Stimulated activated CD8-positive, alpha-beta memory T cell treated with anti-CD3 and anti-CD28 coated beads, Interleukin-7, amount 100 ng/mL, for 24 hours (primary cell): ENCODE data around the gene SORD.

Experiments
- DNase-seq: peaks from one replicate; pipeline ENCODE4 v3.0.0-alpha.2; 2020; ENCODE audit warnings: low read depth

SORD gene

DNA sequence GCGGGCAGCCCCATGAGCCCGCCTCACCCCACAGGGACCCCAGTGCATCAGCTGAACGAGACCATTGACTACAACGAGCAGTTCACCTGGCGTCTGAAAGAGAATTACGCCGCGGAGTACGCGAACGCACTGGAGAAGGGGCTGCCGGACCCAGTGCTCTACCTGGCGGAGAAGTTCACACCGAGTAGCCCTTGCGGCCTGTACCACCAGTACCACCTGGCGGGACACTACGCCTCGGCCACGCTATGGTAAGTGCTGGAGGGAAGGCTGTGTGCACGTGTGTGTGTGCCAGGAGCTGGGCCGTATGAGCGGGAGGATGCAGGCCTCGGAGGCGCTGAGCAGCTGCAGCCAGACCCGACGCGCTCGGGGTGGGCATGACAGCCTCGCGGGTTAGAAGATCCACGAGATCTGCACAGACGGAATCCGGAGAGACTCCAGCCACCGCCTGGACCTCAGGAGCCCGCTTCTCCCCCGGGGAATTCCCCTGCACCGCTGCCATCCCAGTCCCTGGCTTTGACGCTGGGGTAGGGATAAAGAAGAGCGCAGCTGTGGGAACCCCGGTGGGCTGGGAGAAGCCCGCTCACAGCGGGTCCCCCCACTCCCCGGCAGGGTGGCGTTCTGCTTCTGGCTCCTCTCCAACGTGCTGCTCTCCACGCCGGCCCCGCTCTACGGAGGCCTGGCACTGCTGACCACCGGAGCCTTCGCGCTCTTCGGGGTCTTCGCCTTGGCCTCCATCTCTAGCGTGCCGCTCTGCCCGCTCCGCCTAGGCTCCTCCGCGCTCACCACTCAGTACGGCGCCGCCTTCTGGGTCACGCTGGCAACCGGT, 93.7 kb downstream of the SORD start:
- no peak for DNase-seq

DNA sequence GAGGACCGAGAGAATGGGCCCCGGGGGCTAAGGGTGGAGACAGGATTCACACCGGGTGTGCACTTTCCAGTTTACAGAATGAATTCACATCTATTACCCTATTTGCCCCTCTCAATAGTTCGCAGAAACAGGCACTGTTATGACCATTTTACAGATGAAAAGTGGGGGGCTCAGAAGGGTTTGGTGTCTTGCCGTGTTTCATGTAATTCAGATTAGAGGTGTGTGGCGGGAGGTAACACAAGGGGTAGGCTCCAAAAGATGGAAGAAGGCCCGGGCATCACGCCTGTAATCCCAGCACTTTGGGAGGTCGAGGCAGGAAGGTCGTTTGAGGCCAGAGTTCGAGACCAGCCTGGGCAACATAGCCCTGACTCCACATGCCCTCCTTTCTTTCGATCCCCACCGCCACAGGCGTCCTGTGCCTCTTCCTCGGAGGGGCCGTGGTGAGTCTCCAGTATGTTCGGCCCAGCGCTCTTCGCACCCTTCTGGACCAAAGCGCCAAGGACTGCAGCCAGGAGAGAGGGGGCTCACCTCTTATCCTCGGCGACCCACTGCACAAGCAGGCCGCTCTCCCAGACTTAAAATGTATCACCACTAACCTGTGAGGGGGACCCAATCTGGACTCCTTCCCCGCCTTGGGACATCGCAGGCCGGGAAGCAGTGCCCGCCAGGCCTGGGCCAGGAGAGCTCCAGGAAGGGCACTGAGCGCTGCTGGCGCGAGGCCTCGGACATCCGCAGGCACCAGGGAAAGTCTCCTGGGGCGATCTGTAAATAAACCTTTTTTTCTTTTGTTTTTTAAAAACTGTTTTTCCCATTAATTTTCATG, 94.5 kb downstream of the SORD start:
- DNase-seq: no peak

DNA sequence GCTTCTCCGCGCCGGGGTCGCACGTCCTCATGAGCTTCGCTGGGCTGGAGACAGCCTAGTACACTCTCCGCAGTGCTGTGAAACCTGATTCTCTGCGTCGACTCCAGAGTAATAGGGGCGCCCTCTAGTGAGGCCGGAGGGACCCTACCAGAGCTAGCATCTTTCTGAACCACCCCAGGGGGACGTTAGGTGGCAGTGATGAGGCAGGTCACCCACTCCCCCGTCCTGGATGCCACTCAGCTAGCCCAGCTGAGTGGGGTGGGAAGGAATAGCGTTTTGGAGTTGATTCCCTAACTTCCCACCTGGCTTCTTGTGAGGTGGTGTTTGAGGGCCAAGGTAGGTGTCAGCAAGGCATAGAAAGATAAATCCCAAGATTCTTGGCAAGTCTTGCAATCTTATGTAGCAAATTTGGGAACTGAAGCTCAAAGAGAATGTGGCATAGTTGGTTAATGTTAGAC, 95.2 kb downstream of the SORD start:
- peak; percentile 70 for DNase-seq

DNA sequence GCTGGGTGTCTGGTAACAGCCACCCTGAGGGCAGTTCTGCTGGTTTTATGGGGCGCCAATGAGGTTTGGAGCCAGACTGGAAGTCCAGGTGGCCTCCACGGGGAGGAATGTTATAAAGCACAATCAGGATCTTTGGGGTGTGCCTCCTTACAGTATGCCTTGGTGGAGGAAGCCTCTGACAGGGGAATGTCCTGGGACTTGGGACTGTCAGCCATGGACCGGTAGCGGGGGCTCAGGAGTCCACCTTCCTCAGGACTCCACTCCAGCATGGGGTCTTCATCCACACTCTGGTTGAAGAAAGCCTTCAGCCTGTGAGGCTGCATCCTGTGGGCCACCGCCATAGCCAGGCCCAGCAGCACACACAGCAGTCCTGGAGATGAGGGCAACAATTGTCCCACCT, 96.0 kb downstream of the SORD start:
- no peak for DNase-seq

DNA sequence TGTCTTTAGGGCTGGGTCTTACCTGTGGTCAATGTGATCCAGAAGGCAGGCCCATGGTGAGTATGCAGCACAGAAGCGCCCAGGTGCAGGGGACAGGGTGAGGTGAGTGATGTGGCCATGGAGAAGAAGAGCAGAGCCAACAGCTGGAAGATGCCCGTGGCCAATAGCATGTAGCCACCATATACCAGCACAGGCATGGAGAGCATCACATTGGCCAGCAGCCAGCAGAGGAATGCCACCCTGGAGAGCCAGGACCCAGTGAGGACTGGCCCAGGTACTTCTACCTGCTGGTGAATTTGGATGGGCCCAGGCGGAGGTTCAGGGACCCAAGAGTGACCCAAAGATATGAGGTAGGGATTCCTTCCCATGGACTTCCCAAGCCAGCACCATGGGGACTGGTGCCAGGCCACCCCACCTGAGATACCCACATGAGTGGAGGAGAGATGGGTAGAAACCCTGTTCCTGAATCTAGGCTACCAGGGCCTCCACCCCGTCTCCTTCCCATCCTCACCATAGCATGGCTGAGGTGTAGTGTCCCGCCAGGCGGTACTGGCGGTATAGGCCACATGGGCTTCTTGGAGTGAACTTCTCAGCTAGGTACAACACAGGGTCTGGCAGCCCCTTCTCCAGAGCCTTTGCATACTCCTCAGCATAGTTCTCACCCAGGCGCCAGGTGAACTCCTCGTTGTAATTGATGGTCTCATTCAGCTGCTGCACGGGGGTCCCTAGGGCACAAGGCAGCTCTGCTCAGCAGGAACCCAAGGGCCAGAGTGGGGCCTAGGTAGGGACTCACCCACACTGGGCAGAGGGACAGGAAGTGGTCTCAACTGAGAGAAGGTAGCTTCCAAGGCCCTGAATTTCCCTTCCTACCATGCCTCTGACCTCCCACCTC, 97.3 kb downstream of the SORD start:
- no peak for DNase-seq

DNA sequence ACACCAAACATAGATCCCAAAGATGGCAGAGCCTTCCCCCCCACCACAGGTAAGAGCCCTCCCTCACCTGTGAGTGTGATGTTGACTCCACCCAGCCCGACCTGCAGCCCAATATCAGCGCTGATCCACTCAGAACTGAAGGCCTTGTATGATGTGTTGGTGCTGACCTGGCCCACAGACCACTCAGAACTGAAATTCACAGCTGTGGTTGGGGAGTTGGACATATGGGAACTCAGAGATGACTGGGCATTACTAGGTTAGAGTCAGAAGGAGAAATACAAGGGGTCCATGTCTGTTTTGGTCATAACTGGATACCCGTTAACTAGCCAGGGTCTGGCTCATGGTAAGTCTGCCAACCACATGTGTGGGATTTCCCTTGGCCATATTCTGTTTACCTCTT, 98.0 kb downstream of the SORD start:
- no peak for DNase-seq

DNA sequence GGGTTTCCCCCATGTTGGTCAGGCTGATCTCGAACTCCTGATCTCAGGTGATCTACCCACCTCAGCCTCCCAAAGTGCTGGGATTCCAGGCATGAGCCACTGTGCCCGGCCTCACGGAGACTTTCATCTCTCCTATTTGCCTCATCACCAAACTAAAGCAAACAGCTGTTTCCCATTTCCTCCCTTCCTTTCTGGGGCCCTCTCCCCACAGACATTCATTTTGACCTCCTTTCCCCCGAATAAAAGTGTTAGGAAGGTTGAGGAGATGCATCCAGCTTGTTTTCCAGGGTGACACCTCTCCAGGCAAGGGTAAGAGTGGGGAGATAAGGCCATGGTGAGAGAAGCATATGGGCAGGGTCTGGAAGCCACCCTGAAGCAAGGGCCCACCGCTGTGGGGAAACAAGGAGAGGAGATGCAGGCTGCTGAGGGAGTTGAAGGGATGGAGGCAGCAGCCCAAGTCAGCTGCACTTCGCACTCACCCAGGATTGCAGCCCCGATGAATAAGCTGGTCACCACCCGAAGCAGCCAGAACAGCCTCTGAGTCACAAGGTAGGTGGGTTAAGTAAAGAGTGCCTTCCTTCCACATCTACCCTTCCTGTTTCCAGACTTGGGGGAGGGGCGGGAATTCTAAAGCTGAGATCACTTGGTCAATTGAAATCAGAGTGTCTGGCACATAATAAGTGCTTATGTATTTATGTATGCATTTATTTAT, 98.9 kb downstream of the SORD start:
- no peak for DNase-seq

DNA sequence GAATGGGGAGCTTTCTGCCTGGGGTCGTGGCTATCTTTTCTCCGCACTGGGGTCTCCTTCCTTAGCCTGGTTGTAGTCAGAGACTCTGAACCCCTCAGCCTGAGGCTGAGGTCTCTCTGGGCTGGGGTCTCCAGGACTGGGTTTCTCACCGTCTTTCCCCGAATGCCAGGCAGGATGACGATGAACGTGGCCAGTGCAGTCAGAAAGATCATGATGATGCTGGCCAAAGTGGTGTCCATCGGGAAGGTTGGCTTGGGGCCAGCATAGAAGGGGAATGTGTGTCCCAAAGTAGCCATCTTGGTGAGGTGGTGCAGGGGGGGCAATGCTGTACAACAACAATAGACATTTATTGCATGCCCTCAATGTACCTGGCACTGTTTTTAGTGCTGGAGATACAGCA, 99.7 kb downstream of the SORD start:
- no peak for DNase-seq

DNA sequence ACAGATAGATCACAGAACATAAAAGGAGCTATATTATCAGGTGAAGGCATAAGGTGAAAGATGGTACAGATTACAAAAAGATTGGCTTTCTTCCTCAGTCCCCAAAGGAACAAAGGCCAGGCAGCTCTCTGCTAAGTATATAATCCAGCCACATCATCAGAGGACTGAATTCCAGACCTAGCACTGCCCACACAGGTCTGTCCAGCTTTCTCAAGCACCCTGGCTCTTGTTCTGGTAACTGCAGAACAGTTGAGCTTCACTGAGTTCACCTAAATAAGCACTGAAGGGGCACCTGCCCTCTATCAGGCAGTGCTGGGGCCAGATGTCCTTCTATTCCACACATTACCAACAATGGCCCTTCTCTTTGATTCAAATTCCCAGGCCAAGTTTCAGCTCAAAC, 100.4 kb downstream of the SORD start:
- DNase-seq: no peak

DNA sequence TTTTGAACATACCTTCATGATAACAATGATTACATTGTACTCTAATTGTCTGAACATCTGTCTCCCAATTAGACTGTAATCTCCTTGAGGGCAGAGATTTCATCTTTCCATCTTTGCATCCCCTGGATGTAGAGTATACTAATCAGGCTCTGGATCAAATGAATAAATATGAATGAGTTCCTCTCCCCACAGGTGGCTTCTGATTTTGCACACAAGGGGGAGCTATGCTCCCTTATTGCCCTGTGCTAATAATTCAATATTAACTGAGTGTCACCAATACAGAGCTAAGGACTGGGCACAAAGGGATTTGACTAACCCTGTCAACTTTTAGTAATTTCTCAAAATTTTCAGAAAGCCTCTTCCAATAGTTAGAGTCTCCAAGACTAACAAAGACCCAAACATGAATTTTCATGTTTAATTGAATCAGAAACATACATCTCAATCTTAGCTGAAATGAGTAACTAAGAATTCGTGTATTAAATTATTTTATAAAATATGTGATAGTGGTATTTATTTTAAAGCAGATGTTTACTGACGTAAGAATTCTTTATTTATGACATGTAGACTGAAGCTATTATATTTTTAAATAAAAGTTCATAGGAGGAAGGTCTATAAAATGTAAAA, 103.7 kb downstream of the SORD start:
- DNase-seq: no peak
